PC-3 (cell line): ENCODE results near the gene FGF12. TPM values are rescaled to one million over a fixed set of nuclear protein-coding genes. Genes with fewer than 3 reads are reported as not detected.

Source experiments
- ATAC-seq: fragments of 200-7000 bp; cut with Tn5 transposase; 2 replicates; pipeline ENCODE4 v1.9.1; 2020; ENCODE audit warnings: mild to moderate bottlenecking, moderate library complexity
- BruUV-seq: library from RNA; stranded (reverse); fragments of 400-500 nt; replicated peaks from 2 replicates; lab custom pipeline; 2021; lab: Mats Ljungman, UMichigan
- CTCF ChIA-PET: fragments of 300-600 bp; sonication (Branson Sonifier 250); formaldehyde crosslinking; loops from one replicate; lab custom pipeline; 2022; ENCODE audit warnings: antibody characterized with exemption; lab: Charles Lee
- POLR2A ChIA-PET: fragments of 300-600 bp; sonication (Branson Sonifier 250); formaldehyde crosslinking; loops from one replicate; lab custom pipeline; 2022; ENCODE audit warnings: antibody characterized with exemption; ENCODE audit not compliant: unreplicated experiment; lab: Charles Lee
- DNase-seq: peaks from one replicate; pipeline ENCODE4 v3.0.0-alpha.2; 2015
- H2AFZ ChIP-seq: fragments of 300-600 bp; sonication (generic); 2 replicates; pipeline ENCODE4 v1.6.0; 2016; ENCODE audit warnings: antibody characterized with exemption, low read length
- H3F3A ChIP-seq: fragments of 300-600 bp; sonication (generic); one replicate; pipeline ENCODE4 v1.6.0; 2017; ENCODE audit warnings: antibody characterized with exemption, low read length, control low read depth, mild to moderate bottlenecking; ENCODE audit not compliant: unreplicated experiment
- H3K27ac ChIP-seq: fragments of 300-600 bp; sonication (generic); 2 replicates; pipeline ENCODE4 v1.5.1; 2016; ENCODE audit warnings: mild to moderate bottlenecking, low read length
- H3K27me3 ChIP-seq: fragments of 300-600 bp; sonication (generic); 2 replicates; pipeline ENCODE4 v1.6.1; 2016; ENCODE audit warnings: low read length, mixed read lengths
- H3K36me3 ChIP-seq: fragments of 300-600 bp; sonication (generic); 2 replicates; pipeline ENCODE4 v1.6.1; 2016; ENCODE audit warnings: low read depth, mixed run types, low read length, mixed read lengths
- H3K4me1 ChIP-seq: fragments of 300-600 bp; sonication (generic); 2 replicates; pipeline ENCODE4 v1.5.1; 2016; ENCODE audit warnings: low read length; ENCODE audit not compliant: insufficient read depth
- H3K4me2 ChIP-seq: fragments of 300-600 bp; sonication (generic); 2 replicates; pipeline ENCODE4 v1.6.0; 2016; ENCODE audit warnings: low read length
- H3K4me3 ChIP-seq: fragments of 300-600 bp; sonication (generic); 2 replicates; pipeline ENCODE4 v1.5.1; 2016; ENCODE audit warnings: mild to moderate bottlenecking, low read length, mixed read lengths
- H3K79me2 ChIP-seq: fragments of 300-600 bp; sonication (generic); 2 replicates; pipeline ENCODE4 v1.6.1; 2017; ENCODE audit warnings: low read length, mixed read lengths
- H3K9ac ChIP-seq: fragments of 300-600 bp; sonication (generic); 2 replicates; pipeline ENCODE4 v1.6.0; 2016; ENCODE audit warnings: mild to moderate bottlenecking, low read length
- H3K9me2 ChIP-seq: fragments of 300-600 bp; sonication (generic); replicated peaks from 2 replicates; pipeline ENCODE4 v1.6.1; 2016; ENCODE audit warnings: mixed run types, low read length, mixed read lengths
- H3K9me3 ChIP-seq: fragments of 300-600 bp; sonication (generic); 2 replicates; pipeline ENCODE4 v1.6.1; 2016; ENCODE audit warnings: low read length, mixed read lengths
- H4K20me1 ChIP-seq: fragments of 300-600 bp; sonication (generic); 2 replicates; pipeline ENCODE4 v1.6.1; 2016; ENCODE audit warnings: low read length, mixed read lengths
- EZH2 ChIP-seq: fragments of 300-600 bp; sonication (generic); IDR thresholded peaks from one replicate; pipeline ENCODE4 v1.6.1; 2017; ENCODE audit warnings: antibody characterized with exemption, mild to moderate bottlenecking, low read length; ENCODE audit not compliant: unreplicated experiment
- EZH2phosphoT487 ChIP-seq: fragments of 300-600 bp; sonication (generic); IDR thresholded peaks from 2 replicates; pipeline ENCODE4 v1.6.1; 2018; ENCODE audit warnings: mild to moderate bottlenecking, antibody characterized with exemption, low read length, borderline replicate concordance
- intact Hi-C: fragments of 100-400 bp; cut with micrococcal nuclease; formaldehyde crosslinking; loops from 2 replicates; pipeline ENCODE4 v1.9.0; 2023
- total RNA-seq: library from RNA; depleted of rRNA; stranded (reverse); fragments of >200 nt; gene quantifications from 2 replicates; pipeline ENCODE4 v1.2.3, GENCODE V29; 2014
- TF ChIP-seq, protein P1 (sequence below): fragments of 300-600 bp; sonication (generic); conservative IDR thresholded peaks from 2 replicates; pipeline ENCODE4 v1.5.1; 2017; ENCODE audit warnings: antibody characterized with exemption, low read depth, mild to moderate bottlenecking, low read length

Gene FGF12
- total RNA-seq, 1 experiment from 2014 or later: not detected

DNA sequence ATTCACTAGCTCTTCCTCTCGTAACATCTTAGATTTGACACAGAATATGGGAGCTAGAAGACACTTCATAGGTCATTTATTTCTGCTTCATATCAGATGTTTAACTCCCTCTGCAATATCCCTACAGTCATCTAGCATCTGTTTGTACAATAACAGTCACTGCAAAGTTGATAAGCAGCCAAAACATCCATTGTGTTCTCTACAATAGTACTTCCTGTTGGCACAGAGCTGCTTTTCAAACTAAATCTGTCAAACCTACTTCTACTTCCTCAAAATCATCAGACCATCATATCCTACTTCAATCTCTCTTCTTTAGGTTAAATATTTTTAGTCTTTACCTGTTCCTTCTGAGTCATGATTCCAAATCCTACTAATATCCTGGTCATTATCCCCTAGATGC lies 233.2 kb downstream of the FGF12 start:
- Histone ChIP-seq H3K9ac (no peak overlapping the region), H3K4me1 (no peaks in the 10 kb centered on the region), H3K27me3 (peaks cover 46% of the 10 kb centered on the region), H3K9me3 (no peaks in the 10 kb centered on the region), H2AFZ (no peak overlapping the region), H4K20me1 (no peaks in the 10 kb centered on the region), H3F3A (no peaks in the 10 kb centered on the region), H3K79me2 (no peaks in the 10 kb centered on the region), H3K36me3 (no peaks in the 10 kb centered on the region), H3K4me2 (no peak overlapping the region), H3K9me2 (no peaks in the 10 kb centered on the region), H3K4me3 (no peak overlapping the region), H3K27ac (no peak overlapping the region)
- TF ChIP-seq EZH2: no peak
- no peak for TF ChIP-seq EZH2phosphoT487
- TF ChIP-seq, protein P1, sequence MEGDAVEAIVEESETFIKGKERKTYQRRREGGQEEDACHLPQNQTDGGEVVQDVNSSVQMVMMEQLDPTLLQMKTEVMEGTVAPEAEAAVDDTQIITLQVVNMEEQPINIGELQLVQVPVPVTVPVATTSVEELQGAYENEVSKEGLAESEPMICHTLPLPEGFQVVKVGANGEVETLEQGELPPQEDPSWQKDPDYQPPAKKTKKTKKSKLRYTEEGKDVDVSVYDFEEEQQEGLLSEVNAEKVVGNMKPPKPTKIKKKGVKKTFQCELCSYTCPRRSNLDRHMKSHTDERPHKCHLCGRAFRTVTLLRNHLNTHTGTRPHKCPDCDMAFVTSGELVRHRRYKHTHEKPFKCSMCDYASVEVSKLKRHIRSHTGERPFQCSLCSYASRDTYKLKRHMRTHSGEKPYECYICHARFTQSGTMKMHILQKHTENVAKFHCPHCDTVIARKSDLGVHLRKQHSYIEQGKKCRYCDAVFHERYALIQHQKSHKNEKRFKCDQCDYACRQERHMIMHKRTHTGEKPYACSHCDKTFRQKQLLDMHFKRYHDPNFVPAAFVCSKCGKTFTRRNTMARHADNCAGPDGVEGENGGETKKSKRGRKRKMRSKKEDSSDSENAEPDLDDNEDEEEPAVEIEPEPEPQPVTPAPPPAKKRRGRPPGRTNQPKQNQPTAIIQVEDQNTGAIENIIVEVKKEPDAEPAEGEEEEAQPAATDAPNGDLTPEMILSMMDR: no peak
- POLR2A ChIA-PET: no interaction called here
- intact Hi-C loops: no loop called here
- BruUV-seq: no TSS peak
- DNase-seq (peak; percentile 27), ATAC-seq (no peak; the same call in 1 of the 2 replicates)
- CTCF ChIA-PET: no interaction called here

GRCh38 chr3:192490720-192491119 lies 236.6 kb downstream of the FGF12 start:
- ChIA-PET POLR2A (no interaction called here), CTCF (no interaction called here)
- TF ChIP-seq, protein P1: no peak
- ATAC-seq: no peak
- Histone ChIP-seq H4K20me1 (no peaks in the 10 kb centered on the region), H3F3A (no peaks in the 10 kb centered on the region), H3K9me2 (no peaks in the 10 kb centered on the region), H3K79me2 (no peaks in the 10 kb centered on the region), H3K27me3 (peaks cover 52% of the 10 kb centered on the region), H3K4me1 (no peaks in the 10 kb centered on the region), H3K36me3 (no peaks in the 10 kb centered on the region), H2AFZ (no peak overlapping the region), H3K9me3 (no peaks in the 10 kb centered on the region), H3K9ac (no peak overlapping the region), H3K27ac (no peak overlapping the region), H3K4me3 (no peak overlapping the region), H3K4me2 (no peak overlapping the region)
- intact Hi-C loops: no loop called here
- no TSS peak for BruUV-seq
- no peak for DNase-seq

DNA sequence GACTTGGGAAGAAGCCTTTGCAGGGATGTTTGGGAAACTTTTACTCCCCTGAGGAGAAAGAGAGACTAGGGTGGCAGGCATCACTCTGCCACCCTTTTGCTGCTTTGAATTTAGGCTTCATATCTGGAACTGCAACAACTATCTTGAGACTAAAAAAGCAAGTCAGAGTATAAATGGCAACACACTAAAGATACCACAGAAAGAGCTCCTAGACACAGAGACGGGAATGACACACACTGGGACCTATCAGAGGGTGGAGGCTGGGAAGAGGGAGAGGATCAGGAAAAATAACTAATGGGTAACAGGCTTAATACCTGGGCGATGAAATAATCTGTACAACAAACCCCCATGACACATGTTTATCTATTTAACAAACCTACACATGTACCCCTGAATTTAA lies 237.8 kb downstream of the FGF12 start:
- no peak for ATAC-seq
- no TSS peak for BruUV-seq

More for the DNA sequence above, 237.8 kb downstream of the FGF12 start:
- H3K9me2 ChIP-seq: no peaks in the 10 kb centered on the region
- H3K36me3 ChIP-seq: no peaks in the 10 kb centered on the region
- POLR2A ChIA-PET: no interaction called here
- H2AFZ ChIP-seq: no peak overlapping the region
- no peak overlapping the region for H3K4me2 ChIP-seq
- H3K27ac ChIP-seq: no peak overlapping the region
- H3K4me1 ChIP-seq: no peaks in the 10 kb centered on the region
- H3K9me3 ChIP-seq: no peaks in the 10 kb centered on the region
- H3K4me3 ChIP-seq: no peak overlapping the region
- H4K20me1 ChIP-seq: no peaks in the 10 kb centered on the region
- H3K9ac ChIP-seq: no peak overlapping the region
- H3K79me2 ChIP-seq: no peaks in the 10 kb centered on the region
- CTCF ChIA-PET: no interaction called here
- no peak for DNase-seq
- TF ChIP-seq, protein P1: no peak
- no peak for TF ChIP-seq EZH2phosphoT487
- no peak for TF ChIP-seq EZH2
- no peaks in the 10 kb centered on the region for H3F3A ChIP-seq
- peaks cover 52% of the 10 kb centered on the region for H3K27me3 ChIP-seq
- intact Hi-C loops: no loop called here
